Cortex of kidney (tissue), 1 donor: ENCODE results near the gene XRN2.
"Not testable (repeated sequence)": the region's sequence is repeated elsewhere in the genome, so short reads cannot be mapped to it uniquely, and the experiment has no call there.

ENCODE experiments used
- DNase-seq: peaks from one replicate; lab custom pipeline; 2025; lab: John Stamatoyannopoulos, UW

Gene XRN2

DNA sequence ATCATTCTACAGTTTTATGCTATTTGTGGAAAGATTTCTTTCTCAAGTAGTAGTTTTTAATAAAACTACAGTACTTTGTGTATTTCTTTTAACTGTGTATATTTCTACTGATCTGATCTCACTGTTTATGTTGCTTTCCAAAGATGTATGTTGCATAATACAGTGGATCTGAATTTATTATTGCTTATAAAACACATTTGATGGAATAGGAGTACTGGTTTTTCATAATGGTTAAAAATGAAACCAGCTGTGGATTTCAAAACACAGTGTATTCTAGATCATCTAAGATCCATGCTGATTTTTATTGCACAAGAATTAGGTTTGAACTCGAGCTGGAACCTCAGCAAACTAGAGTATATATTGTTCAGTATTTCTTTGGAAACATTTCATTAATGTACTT is 86.2 kb downstream of the XRN2 start:
- DNase-seq, result no peak

GRCh38 chr20:21390768-21391167 is 87.6 kb downstream of the XRN2 start:
- no peak for DNase-seq

DNA sequence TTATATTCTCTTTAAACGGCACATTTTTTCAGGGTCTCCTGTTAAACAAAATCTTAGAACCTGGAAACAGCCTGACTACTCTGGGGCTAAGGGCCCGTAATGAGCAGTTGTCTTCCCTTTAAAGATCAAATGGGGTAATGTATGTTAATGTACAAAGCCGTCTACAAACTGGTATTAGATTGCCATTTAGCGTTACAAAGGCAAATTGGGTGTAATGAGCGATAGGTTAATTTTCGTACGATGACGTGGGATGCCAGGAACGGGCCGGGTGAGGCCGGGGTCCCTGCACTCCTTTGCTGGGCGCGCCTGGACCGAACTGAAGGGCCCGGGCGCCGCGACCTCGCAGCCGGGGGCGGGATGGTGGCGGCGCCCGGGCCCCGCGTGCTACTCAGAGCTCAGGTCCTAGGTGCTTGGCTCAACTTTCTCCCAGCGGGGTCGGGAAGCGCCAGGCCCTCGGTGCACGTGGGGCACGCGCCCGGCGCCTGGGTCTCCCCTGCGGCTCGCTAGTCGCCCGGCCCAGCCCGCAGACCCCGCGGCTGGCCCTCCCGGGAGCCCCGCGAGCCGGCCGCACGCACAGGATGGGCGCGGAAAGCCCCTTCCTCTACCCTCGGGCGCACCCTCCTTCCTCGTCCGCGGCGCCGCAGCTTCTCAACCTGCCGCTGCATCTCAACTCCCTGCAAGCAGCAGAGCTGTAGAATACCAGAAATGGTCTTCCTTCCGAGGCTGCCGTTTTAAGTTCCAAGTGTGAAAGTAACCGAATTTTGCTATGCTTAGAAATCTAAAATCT is 88.2 kb downstream of the XRN2 start:
- no peak for DNase-seq

DNA sequence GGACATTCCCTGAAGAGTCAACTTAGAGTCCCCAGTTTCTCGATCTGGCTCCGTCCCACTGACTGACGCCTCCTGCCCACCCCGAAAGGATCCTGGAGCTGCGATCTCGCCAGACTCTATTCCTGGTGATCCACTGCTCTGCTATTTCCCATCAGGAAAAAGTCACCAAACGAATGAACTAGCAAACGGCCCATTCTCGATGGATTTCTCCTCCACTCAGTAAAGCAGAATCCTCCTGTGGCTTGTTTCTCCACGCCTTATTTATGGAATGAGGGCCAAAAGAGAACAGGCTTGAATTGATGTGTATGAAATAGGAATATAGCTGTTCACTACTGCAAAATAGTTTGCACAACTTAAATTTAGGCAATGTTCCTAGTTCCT is 88.8 kb downstream of the XRN2 start:
- no peak for DNase-seq

DNA sequence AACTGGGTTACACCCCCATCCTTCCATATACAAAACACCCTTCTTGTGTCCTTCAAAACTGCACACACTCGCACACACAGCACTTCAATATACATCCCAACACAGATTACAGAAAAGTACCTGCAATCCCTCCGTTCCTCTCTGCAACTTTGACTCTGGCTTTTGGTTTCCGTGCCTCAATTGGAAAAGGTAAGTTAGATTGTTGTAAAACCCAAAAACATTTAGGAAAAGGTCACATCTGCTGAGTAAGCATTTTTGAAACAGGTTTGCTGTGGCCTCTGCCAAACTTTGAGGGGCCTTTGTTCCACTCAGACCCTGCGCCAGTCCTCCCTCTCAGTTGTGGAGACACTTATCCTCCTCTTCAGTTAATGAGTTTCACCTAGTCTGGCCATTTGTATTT is 90.0 kb downstream of the XRN2 start:
- DNase-seq, result no peak

DNA sequence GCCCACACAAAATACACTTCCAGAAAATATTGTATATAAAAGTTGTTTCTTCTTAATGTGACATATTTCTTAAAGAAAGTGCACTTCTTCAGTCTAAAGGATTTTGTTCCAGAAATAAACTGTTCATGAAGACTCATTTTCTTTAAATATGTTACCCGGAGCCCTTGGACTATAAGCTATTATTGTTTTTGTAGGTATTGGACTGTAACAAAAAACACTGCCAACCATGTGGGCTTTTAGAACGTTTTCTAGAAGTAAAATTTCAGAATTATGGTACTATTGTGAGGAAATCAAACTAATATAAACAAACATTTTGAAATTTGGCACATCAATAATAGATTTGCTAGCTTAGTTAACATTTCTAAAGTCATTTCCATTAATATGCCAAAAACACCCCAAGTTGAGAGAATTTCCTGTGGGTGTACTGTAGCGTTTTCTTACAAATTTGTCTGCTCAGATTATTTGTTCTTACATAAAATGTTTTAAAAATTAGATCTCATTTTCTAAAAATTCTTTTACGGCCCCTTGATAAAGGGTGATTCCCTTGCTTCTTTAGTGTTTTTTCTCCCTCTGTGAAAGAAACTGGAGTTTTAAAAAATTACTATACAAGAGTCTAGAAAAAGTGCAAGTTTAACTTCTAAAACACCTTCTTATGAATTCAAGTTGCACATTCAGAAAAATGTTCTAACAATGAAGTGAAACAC is 90.8 kb downstream of the XRN2 start:
- no peak for DNase-seq

GRCh38 chr20:21394551-21394950 is 91.4 kb downstream of the XRN2 start:
- DNase-seq, result no peak

GRCh38 chr20:21395051-21395665 is 92.0 kb downstream of the XRN2 start:
- no peak for DNase-seq

- no peak for DNase-seq
Observed at GRCh38 chr20:21395666-21396598, 92.8 kb downstream of the XRN2 start.

- DNase-seq, result no peak
Observed at GRCh38 chr20:21396599-21397340, 93.6 kb downstream of the XRN2 start.

DNA sequence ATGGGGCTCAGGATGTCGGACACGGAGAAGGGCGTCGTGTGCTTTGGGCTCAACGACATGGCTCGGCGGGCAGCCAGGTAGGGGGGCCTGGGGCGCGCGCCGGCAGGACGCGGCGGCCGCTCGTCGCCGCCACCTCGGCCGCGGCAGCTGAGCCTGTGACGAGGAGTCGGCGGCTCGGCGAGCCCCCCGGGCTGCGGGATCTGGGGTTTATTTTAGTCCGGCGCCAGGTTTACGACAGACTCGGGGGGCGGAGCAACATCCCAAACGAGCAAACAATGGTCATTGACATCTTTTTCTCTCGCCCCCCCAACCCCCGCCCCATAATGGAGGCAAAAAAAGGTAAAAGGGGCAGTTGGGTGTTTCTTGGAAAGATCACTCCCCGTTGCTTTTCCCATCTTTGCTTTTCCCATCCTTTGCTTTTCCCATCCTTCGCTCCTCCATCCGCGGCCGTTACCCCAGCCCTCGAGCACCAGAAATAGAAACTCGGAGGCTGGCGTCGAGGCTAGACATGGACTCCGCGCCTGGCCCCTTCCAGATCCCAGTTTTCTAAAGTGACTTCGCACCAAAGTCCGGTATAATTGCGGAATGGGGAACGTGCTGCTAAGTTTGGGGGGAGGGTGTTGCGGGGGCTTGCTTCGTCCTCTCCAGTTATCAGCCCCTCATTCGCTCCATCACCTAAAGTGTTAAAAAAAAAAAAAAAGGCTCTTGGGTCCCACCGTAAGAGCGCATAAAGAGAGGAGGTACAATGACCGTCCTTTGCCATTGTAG is 94.4 kb downstream of the XRN2 start, which contains the start of gene NKX2-4:
NKX2-4 (minus strand) TSS at position 186 of the 768 bp plus-strand sequence; CDS start at position 59, 127 bp downstream.
- DNase-seq, result no peak

- DNase-seq, result no peak
Observed at GRCh38 chr20:21398109-21399004, 95.2 kb downstream of the XRN2 start.

DNA sequence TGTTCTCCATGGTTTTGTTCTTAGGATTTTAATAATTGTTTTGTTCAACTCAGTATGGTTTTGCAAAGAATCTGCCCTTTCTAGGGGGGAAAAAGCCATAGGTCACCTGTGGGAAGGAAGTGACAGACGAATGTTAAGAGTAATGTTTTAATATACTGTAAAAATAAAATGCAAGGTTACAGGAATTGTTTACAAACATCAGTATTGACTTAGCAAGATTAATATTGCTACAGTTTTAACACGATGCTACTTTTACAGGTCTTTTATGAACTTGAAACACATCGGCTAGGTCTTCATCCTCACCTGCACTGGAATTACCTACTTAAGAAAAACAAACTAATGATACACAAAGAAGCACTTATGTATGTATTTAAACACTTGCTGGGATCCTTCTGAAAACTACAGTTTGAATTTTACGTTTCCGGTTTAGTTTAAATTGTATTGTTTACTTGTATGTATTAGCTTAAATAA is 95.9 kb downstream of the XRN2 start:
- DNase-seq, result no peak

- no peak for DNase-seq
Observed at GRCh38 chr20:21411725-21412124, 108.6 kb downstream of the XRN2 start.

- not testable (repeated sequence) for DNase-seq
Observed at GRCh38 chr20:21413996-21414395, 110.9 kb downstream of the XRN2 start.

GRCh38 chr20:21419147-21419546 is 116.0 kb downstream of the XRN2 start:
- DNase-seq, result not testable (repeated sequence)

DNA sequence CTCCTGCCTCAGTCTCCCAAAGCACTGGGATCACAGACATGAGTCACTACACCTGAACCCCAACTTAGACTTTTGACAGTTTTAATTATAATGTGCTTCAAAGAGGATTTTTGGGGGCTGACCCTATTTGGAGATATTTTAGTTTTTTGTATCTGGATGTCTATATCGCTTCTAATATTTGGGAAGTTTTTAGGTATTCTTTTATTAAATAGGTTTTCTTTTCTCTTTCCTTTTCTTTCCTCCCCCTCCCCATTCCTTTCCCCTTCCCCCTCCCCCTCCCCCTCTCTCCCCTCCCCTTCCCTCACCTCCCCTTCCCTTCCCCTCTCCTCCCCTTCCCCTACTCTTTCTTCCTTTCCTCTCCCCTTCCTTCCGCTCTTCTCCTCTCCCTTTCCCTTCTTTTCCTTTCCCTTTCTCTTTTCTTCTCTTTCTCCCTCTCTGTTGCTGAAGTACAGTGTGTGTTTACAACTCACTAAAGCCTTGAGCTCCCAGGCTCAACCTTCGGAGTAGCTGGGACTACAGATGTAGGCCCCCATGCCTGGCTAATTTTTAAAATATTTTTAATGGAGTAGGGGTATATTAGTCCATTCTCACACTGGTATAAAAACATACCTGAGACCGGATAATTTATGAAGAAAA is 118.6 kb downstream of the XRN2 start:
- no peak for DNase-seq

- DNase-seq, result not testable (repeated sequence)
Observed at GRCh38 chr20:21423712-21424111, 120.6 kb downstream of the XRN2 start.

DNA sequence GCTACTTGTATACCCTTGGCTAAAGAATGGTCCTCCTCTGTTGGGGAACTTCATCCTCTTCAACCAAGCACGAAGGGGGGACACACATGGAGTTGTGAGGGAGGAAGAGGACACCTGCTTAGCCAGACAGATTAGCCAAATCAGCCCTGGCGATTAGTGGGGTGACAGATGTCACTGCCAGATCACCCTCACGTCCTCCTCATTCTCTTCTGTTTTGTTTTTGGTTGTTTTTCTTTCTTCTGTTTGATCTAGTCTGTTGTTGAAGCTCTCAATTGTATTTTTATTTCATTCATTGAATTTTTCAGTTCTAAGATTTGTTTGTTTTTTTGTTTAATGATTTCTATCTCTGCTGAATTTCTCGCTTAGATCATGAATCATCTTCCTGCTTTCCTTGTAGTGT is 121.7 kb downstream of the XRN2 start:
- no peak for DNase-seq
